ENCODE data around the gene KLHDC8A. TPM values are rescaled to one million over a fixed set of nuclear protein-coding genes. Genes with fewer than 3 reads are reported as not detected.

KLHDC8A gene
- total RNA-seq, 2 experiments from 2014 or later: not detected

- no peak overlapping the region for H3K4me3 Mint-ChIP-seq
- intact Hi-C loops (cut with micrococcal nuclease): no loop called here
- H3K9me3 Mint-ChIP-seq: no peaks in the 10 kb centered on the region
- H3K4me1 Mint-ChIP-seq (ENCODE audit: low read depth): no peaks in the 10 kb centered on the region
- no peak overlapping the region for H3K27ac Mint-ChIP-seq
- no peak for TF ChIP-seq CTCF (IDR thresholded peaks at IDR 0.05)
- DNase-seq: no peak
- H3K36me3 Mint-ChIP-seq (ENCODE audit: low read depth): no peaks in the 10 kb centered on the region
- ATAC-seq: no peak
- ChIA-PET CTCF (interaction anchor here (0.7 to 2.9 kb wide), 4 partner anchors 14 to 130 kb away, joined by 3 to 9 read pairs (median 3); no protein-coding TSS in a partner anchor), POLR2A (no interaction called here)
- H3K27me3 Mint-ChIP-seq: peaks cover 4% of the 10 kb centered on the region
These were observed 1.9 kb upstream of the KLHDC8A start for GRCh38 chr1:205358579-205358978.

GRCh38 chr1:205357567-205357966 is 845 bp upstream of the KLHDC8A start:
- ChIA-PET POLR2A (no interaction called here), CTCF (interaction anchor here (1.1 kb wide), 1 partner anchor 167 kb away, joined by 3 read pairs; no protein-coding TSS in a partner anchor)
- H3K27ac Mint-ChIP-seq: no peak overlapping the region
- TF ChIP-seq CTCF (IDR thresholded peaks at IDR 0.05): no peak
- no peaks in the 10 kb centered on the region for H3K4me1 Mint-ChIP-seq (ENCODE audit: low read depth)
- H3K9me3 Mint-ChIP-seq: no peaks in the 10 kb centered on the region
- H3K27me3 Mint-ChIP-seq: peaks cover 4% of the 10 kb centered on the region
- no peak overlapping the region for H3K4me3 Mint-ChIP-seq
- intact Hi-C loops (cut with micrococcal nuclease): no loop called here
- no peak for DNase-seq
- H3K36me3 Mint-ChIP-seq (ENCODE audit: low read depth): no peaks in the 10 kb centered on the region
- ATAC-seq: no peak

GRCh38 chr1:205355075-205355453 is 1.7 kb downstream of the KLHDC8A start:
- Mint-ChIP-seq H3K27me3 (peaks cover 4% of the 10 kb centered on the region), H3K27ac (no peak overlapping the region), H3K4me1 (ENCODE audit: low read depth) (no peaks in the 10 kb centered on the region), H3K9me3 (no peaks in the 10 kb centered on the region), H3K4me3 (no peak overlapping the region), H3K36me3 (ENCODE audit: low read depth) (no peaks in the 10 kb centered on the region)
- ATAC-seq: no peak
- intact Hi-C loops (cut with micrococcal nuclease): no loop called here
- DNase-seq: no peak
- POLR2A ChIA-PET: no interaction called here
- CTCF ChIA-PET: interaction anchor here (0.7 to 5.0 kb wide), 27 partner anchors 8 to 277 kb away, joined by 3 to 121 read pairs (median 10); partner anchors contain the start of gene ELK4
- no peak for TF ChIP-seq CTCF (IDR thresholded peaks at IDR 0.05)

- ChIA-PET POLR2A (interaction anchor here (1.4 kb wide), 1 partner anchor 169 kb away, joined by 6 read pairs; no protein-coding TSS in a partner anchor), CTCF (interaction anchor here (0.6 to 5.0 kb wide), 60 partner anchors 8 to 361 kb away, joined by 3 to 121 read pairs (median 4); partner anchors contain the start of genes BLACAT1, ELK4, LEMD1 and NUAK2)
- no peaks in the 10 kb centered on the region for H3K9me3 Mint-ChIP-seq
- peak; percentile 88 for TF ChIP-seq CTCF (IDR thresholded peaks at IDR 0.05)
- ATAC-seq (peak; percentile 82), DNase-seq (peak; percentile 82)
- H3K27ac Mint-ChIP-seq: no peak overlapping the region
- intact Hi-C loops (cut with micrococcal nuclease): loop anchor here (1.0 to 5.0 kb wide), 2 partner anchors 132 to 168 kb away; no protein-coding TSS in a partner anchor
- H3K4me1 Mint-ChIP-seq (ENCODE audit: low read depth): no peaks in the 10 kb centered on the region
- H3K27me3 Mint-ChIP-seq: peaks cover 2% of the 10 kb centered on the region
- H3K4me3 Mint-ChIP-seq: no peak overlapping the region
- no peaks in the 10 kb centered on the region for H3K36me3 Mint-ChIP-seq (ENCODE audit: low read depth)
These were observed 2.3 kb downstream of the KLHDC8A start for GRCh38 chr1:205354259-205355074.

- ChIA-PET CTCF (interaction anchor here (0.6 to 5.0 kb wide), 58 partner anchors 9 to 360 kb away, joined by 3 to 121 read pairs (median 4); partner anchors contain the start of genes BLACAT1, ELK4, LEMD1 and NUAK2), POLR2A (interaction anchor here (1.4 kb wide), 1 partner anchor 170 kb away, joined by 6 read pairs; no protein-coding TSS in a partner anchor)
- H3K27me3 Mint-ChIP-seq: peaks cover 2% of the 10 kb centered on the region
- no peaks in the 10 kb centered on the region for H3K4me1 Mint-ChIP-seq (ENCODE audit: low read depth)
- no peak for DNase-seq
- H3K9me3 Mint-ChIP-seq: no peaks in the 10 kb centered on the region
- H3K36me3 Mint-ChIP-seq (ENCODE audit: low read depth): no peaks in the 10 kb centered on the region
- H3K4me3 Mint-ChIP-seq: no peak overlapping the region
- intact Hi-C loops (cut with micrococcal nuclease): loop anchor here (1.0 to 5.0 kb wide), 2 partner anchors 133 to 169 kb away; no protein-coding TSS in a partner anchor
- no peak for ATAC-seq
- no peak for TF ChIP-seq CTCF (IDR thresholded peaks at IDR 0.05)
- H3K27ac Mint-ChIP-seq: no peak overlapping the region
These were observed 3.1 kb downstream of the KLHDC8A start for GRCh38 chr1:205353612-205354011.

Data from activated CD8-positive, alpha-beta T cell treated with anti-CD3 and anti-CD28 coated beads for 36 hours (primary cell).